ENCODE data around the gene METAP1D.
A peak's percentile ranks its signal among the peaks of the same experiment; 100 is the strongest.

The METAP1D gene

DNA sequence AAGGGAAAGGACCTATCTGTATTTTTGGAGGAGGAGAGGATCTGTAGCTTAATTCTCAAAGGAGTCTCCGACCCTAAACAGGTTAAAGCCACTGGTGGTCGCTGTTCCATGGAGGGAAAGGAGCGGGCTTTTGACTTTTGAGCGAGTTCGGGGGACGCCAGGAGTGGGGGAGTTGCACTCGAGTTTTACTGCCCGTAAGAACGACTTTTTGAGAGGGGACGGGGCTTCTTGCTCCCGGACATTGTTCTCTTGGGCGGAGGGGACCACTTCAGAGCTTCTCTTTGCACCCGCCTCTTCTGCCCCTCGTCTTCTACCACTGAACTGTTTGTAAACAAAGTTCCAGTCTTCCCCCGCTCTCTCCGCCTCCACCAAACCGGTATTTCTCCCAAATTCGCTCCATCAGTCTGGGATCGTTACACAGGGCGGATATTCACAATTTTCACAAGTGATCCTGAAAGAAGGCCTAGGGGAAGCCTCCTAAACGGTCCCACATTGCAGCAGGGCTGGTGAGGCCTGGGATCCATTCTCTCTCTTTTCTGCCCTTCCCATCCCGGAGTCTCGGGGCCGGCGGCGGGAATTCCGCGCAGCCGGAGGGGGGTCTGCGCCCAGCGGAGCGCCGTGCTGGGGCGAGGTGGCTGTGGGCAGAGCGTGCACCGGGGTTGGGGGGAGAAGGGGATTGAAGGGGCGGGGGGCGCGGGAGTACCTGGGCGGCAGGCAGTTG, 96.3 kb downstream of the METAP1D start:
- H3K4me3 ChIP-seq (ENCODE audit: low read depth, low read length) = peak overlapping the region; percentile 77
- TF ChIP-seq, protein P1, sequence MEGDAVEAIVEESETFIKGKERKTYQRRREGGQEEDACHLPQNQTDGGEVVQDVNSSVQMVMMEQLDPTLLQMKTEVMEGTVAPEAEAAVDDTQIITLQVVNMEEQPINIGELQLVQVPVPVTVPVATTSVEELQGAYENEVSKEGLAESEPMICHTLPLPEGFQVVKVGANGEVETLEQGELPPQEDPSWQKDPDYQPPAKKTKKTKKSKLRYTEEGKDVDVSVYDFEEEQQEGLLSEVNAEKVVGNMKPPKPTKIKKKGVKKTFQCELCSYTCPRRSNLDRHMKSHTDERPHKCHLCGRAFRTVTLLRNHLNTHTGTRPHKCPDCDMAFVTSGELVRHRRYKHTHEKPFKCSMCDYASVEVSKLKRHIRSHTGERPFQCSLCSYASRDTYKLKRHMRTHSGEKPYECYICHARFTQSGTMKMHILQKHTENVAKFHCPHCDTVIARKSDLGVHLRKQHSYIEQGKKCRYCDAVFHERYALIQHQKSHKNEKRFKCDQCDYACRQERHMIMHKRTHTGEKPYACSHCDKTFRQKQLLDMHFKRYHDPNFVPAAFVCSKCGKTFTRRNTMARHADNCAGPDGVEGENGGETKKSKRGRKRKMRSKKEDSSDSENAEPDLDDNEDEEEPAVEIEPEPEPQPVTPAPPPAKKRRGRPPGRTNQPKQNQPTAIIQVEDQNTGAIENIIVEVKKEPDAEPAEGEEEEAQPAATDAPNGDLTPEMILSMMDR (IDR thresholded peaks at IDR 0.05; ENCODE audit: borderline replicate concordance, insufficient read depth, low read depth, low read length) = peak; percentile 20; the same call in 1 of the 2 replicates

DNA sequence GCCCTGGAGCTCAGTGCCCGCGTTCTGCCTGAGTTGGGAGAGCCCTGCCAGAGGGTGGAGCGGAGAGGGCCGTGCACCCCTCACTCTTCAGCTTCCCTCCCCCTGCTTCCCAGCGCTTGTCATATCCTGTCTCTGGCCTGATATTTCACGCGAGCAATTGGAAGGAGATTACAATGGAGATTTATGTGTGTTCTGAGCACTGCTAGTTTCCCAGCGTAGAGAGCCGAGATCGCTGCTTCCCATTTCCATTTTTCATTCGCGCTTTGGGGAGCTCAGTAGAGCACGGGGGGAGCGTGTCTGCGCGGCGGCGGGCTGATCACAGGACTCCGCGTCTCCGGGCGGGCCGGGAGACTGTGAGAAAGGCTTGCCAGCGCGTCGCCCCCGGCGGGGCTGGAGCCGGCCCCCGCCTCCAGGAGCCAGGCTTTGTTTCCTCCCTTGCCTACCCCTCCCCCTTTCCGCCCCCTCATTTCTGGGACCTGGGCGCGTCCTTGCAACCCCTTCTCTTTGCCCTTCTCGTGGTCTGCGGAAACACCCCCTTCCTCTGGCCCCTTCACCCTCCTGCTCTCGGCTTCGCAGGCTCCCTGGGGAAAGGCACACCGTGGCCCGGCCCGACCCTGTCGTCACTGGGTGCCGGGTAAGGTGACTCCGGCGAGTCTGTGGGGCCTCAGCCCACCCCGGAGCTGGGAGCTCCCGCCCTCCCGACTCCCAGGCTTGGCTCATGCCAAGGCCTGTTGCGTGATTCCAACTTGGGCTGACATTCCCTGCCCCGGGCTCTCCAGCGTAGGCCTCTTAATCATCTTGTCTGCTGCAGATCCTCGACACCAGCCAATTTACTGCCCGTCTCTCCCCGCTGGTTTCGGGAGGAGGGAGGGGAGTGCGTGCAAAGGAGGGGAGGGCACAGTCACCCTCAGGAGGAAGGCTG, 97.1 kb downstream of the METAP1D start:
- TF ChIP-seq, protein P1 (IDR thresholded peaks at IDR 0.05; ENCODE audit: borderline replicate concordance, insufficient read depth, low read depth, low read length) = no peak
- peak overlapping the region; percentile 2 for H3K4me3 ChIP-seq (ENCODE audit: low read depth, low read length)

DNA sequence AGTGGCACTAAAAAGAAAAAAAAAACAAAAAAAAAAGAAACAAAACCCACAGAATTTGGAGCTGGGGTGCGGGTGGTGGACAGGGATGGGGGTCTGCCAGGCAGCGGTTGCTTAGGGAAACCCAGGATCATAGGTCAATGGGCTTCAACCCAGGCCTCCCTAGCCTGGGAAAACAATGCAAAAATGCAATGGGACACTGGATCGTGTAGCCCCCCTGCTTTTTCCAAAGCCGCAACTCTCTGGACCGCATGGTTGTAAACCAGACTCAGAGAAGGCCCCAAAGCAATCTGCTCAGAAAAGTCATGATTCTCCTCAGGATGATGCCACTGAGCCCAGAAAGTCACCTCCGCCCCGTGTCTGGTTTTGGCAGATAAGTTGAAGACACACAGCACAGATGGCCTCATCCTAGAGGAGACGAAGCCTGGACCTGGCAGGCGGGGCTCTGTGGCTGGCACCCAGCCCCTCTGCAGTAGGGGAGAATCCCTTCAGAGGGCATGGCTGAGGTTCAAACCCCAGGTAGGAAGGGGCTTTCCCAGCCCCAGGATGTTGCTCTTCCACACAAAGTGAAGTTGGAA, 97.9 kb downstream of the METAP1D start:
- TF ChIP-seq, protein P1 (IDR thresholded peaks at IDR 0.05; ENCODE audit: borderline replicate concordance, insufficient read depth, low read depth, low read length) = no peak
- H3K4me3 ChIP-seq (ENCODE audit: low read depth, low read length) = no peak overlapping the region

DNA sequence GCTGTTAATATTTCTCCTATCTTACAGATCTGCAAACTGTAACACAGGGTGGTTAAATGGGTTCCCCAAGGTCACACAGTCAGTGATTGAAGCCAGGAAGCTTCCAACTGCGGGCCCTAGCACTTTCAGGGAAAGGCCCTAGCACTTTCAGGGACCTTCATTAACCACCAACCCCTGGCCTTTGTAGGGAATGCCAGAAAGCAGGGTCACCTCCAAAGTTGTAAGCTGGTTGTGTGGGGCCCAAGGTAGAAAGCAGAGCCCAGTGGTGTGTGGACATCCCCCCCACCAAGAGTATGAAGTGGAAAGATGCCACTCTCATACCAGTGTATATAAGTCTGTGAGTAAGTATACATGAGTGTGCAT, 98.5 kb downstream of the METAP1D start:
- no peak overlapping the region for H3K4me3 ChIP-seq (ENCODE audit: low read depth, low read length)
- TF ChIP-seq, protein P1 (IDR thresholded peaks at IDR 0.05; ENCODE audit: borderline replicate concordance, insufficient read depth, low read depth, low read length) = no peak

DNA sequence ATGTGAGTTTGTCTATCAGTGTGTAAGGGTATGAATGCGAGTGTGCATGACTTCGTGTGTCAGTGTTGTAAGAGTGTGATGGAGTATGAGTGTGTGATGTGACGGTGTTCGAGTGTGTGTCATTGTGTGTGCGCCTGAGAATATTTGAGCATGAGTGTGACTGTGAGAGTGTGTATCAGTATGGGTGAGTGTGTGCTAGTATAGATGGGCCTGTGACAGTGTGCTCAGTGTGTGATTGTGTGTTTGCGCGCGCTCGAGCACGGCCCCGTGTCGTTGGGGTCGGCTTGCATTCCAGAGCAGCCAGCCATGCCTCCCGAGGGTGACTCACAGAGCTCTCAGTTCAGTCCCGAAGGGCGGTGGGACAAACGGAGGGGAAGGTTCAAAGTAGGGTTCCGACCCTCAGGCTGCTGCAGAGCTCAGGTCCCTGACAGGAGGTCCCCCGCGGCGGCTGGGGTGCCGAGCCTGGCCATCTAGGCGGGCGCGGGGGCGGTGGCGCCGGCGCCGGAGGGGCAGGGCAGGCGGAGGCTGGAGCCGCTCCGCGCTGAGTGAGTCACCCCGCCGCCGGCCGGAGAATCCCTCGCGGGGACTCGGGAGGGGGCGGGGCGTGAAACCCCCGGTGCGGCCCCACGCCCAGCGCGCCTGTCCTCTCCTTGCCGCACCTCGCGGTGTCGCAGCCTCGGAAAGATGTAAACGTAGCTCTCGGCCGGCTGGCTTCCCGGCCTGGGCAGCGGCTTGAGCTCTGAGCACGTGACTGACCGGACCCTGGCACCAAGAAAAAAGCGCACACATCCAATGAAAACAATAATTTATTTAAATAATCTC, 99.1 kb downstream of the METAP1D start:
- TF ChIP-seq, protein P1 (IDR thresholded peaks at IDR 0.05; ENCODE audit: borderline replicate concordance, insufficient read depth, low read depth, low read length) = no peak
- no peak overlapping the region for H3K4me3 ChIP-seq (ENCODE audit: low read depth, low read length)

DNA sequence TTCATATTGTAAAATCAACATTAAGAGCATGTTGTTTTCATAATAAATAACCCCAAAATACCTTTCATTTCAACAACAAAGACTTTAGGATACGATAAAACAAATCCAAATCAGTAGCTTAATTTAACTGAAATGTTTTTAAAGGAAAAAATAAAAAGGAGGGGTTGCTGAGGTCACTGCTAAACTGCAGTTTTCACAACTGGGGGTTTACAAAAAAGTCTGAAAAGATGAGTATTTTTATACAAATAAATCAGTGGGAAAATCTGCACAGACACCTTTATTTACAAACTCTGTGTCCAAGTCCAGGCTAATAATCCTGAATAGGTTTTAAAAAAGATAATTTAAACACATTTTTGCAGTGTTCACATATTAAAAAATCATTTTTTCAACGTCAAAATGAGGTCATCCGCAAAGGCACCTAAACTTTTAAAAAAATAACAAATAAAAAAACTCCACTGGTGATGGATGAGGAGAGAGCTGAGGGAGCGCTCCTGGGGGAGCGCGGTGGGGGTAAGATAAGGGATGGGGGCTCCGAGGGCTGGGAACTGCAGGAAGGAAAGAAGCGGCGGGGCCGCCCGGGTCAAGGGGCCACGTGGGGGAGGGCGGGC, 99.8 kb downstream of the METAP1D start:
- TF ChIP-seq, protein P1 (IDR thresholded peaks at IDR 0.05; ENCODE audit: borderline replicate concordance, insufficient read depth, low read depth, low read length) = no peak

More for the DNA sequence above, 99.8 kb downstream of the METAP1D start:
- no peak overlapping the region for H3K4me3 ChIP-seq (ENCODE audit: low read depth, low read length)
